Activated CD4-positive, alpha-beta T cell treated with anti-CD3 and anti-CD28 coated beads, Interleukin-2, amount 10 ng/mL, durations not matched to agents 24 days and 14 days (primary cell): ENCODE data around the gene ZCWPW1. TPM values are rescaled to one million over a fixed set of nuclear protein-coding genes. Genes with fewer than 3 reads are reported as not detected.
A peak's percentile ranks its signal among the peaks of the same experiment; 100 is the strongest.
"Not testable (repeated sequence)": the region's sequence is repeated elsewhere in the genome, so short reads cannot be mapped to it uniquely, and the experiment has no call there.

Experiments used
- DNase-seq: peaks from one replicate; pipeline ENCODE4 v3.0.0; 2022
- H3K27ac Mint-ChIP-seq: one replicate; pipeline ENCODE4 v1.8.0; 2022; ENCODE audit warnings: mild to moderate bottlenecking, mixed read lengths
- H3K27me3 Mint-ChIP-seq: one replicate; pipeline ENCODE4 v1.8.0; 2022; ENCODE audit warnings: mixed read lengths
- H3K36me3 Mint-ChIP-seq: one replicate; pipeline ENCODE4 v1.8.0; 2022; ENCODE audit warnings: low read depth, mild to moderate bottlenecking, mixed read lengths
- H3K4me1 Mint-ChIP-seq: one replicate; pipeline ENCODE4 v1.8.0; 2021; ENCODE audit warnings: mixed read lengths
- H3K4me3 Mint-ChIP-seq: one replicate; pipeline ENCODE4 v1.8.0; 2022; ENCODE audit warnings: mild to moderate bottlenecking, moderate library complexity, mixed read lengths
- H3K9me3 Mint-ChIP-seq: one replicate; pipeline ENCODE4 v1.8.0; 2021; ENCODE audit warnings: mixed read lengths
- intact Hi-C: fragments of 100-400 bp; cut with micrococcal nuclease; formaldehyde crosslinking; loops from one replicate; pipeline ENCODE4 v1.15.1; 2023
- total RNA-seq: library from RNA; stranded (reverse); gene quantifications from 2 replicates; pipeline ENCODE4 v1.2.3, GENCODE V29; 2022

Gene ZCWPW1
- total RNA-seq, 1 donor from 2014 or later: 2.6 TPM

GRCh38 chr7:100352230-100352781, 76.2 kb downstream of the ZCWPW1 start:
- H3K27ac Mint-ChIP-seq, H3K4me3 Mint-ChIP-seq, H3K27me3 Mint-ChIP-seq, H3K9me3 Mint-ChIP-seq, intact Hi-C loops, DNase-seq: not testable (repeated sequence)
- peaks cover 23% of the 10 kb centered on the region for H3K4me1 Mint-ChIP-seq
- peaks cover 51% of the 10 kb centered on the region for H3K36me3 Mint-ChIP-seq

GRCh38 chr7:100351657-100352058, 76.8 kb downstream of the ZCWPW1 start:
- H3K4me3 Mint-ChIP-seq: peak overlapping the region; percentile 19
- intact Hi-C loops: no loop called here
- peaks cover 55% of the 10 kb centered on the region for H3K36me3 Mint-ChIP-seq
- peaks cover 23% of the 10 kb centered on the region for H3K4me1 Mint-ChIP-seq
- peak overlapping the region; percentile 70 for H3K27ac Mint-ChIP-seq
- DNase-seq: no peak
- H3K9me3 Mint-ChIP-seq: no peaks in the 10 kb centered on the region
- H3K27me3 Mint-ChIP-seq: no peaks in the 10 kb centered on the region

Other genes with a start within 250 kb of the ZCWPW1 start
- gene PVRIG, start 208.8 kb downstream of the ZCWPW1 start, total RNA-seq: 20.9 and 21.6 TPM in 2 replicates
- gene SPDYE3, start 121.0 kb downstream of the ZCWPW1 start, total RNA-seq: not detected in 2 replicates
- 74.6 and 78.3 TPM in 2 replicates for gene PILRB, start 70.6 kb downstream of the ZCWPW1 start, total RNA-seq
- 9.8 and 11.6 TPM in 2 replicates for gene PILRA, start 55.2 kb downstream of the ZCWPW1 start, total RNA-seq
- 55.8 and 57.2 TPM in 2 replicates for gene MEPCE, start 1.1 kb upstream of the ZCWPW1 start, total RNA-seq
- 52.8 and 59.9 TPM in 2 replicates for gene PPP1R35, start 7.8 kb upstream of the ZCWPW1 start, total RNA-seq
- 2.7 and 2.9 TPM in 2 replicates for gene SPACDR, start 35.6 kb upstream of the ZCWPW1 start, total RNA-seq
- 113 and 121 TPM in 2 replicates for gene TSC22D4, start 50.5 kb upstream of the ZCWPW1 start, total RNA-seq
- gene NYAP1, start 55.2 kb upstream of the ZCWPW1 start, total RNA-seq: 0.17 and 0.49 TPM in 2 replicates
- gene AGFG2, start 110.5 kb upstream of the ZCWPW1 start, total RNA-seq: 112 and 114 TPM in 2 replicates
- gene SAP25, start 145.2 kb upstream of the ZCWPW1 start, total RNA-seq: 9.2 and 11.3 TPM in 2 replicates
- 86.0 and 89.2 TPM in 2 replicates for gene LRCH4, start 157.4 kb upstream of the ZCWPW1 start, total RNA-seq
- 0.38 and 0.42 TPM in 2 replicates for gene FBXO24, start 157.6 kb upstream of the ZCWPW1 start, total RNA-seq
- 4.8 and 5.0 TPM in 2 replicates for gene PCOLCE, start 173.7 kb upstream of the ZCWPW1 start, total RNA-seq
- gene MOSPD3, start 183.8 kb upstream of the ZCWPW1 start, total RNA-seq: 11.3 and 12.1 TPM in 2 replicates
- gene TFR2, start 212.8 kb upstream of the ZCWPW1 start, total RNA-seq: 20.7 and 21.2 TPM in 2 replicates
- not detected in 2 replicates for gene ACTL6B, start 227.7 kb upstream of the ZCWPW1 start, total RNA-seq
- 205 and 211 TPM in 2 replicates for gene GNB2, start 245.0 kb upstream of the ZCWPW1 start, total RNA-seq